Measurements from ENCODE around the gene OXGR1.

The OXGR1 gene

GRCh38 chr13:97023117-97023516 lies 28.8 kb upstream of the OXGR1 start:
- TF ChIP-seq CTCF (IDR thresholded peaks at IDR 0.05; ENCODE audit: insufficient read depth, low read depth, low read length, missing control alignments) = no peak
- H3K4me3 ChIP-seq (ENCODE audit: low read length) = no peak overlapping the region
- DNase-seq (ENCODE audit: low read depth) = no peak

- DNase-seq (ENCODE audit: low read depth) = no peak
- no peak for TF ChIP-seq CTCF (IDR thresholded peaks at IDR 0.05; ENCODE audit: insufficient read depth, low read depth, low read length, missing control alignments)
- H3K4me3 ChIP-seq (ENCODE audit: low read length) = no peak overlapping the region
These were observed 27.0 kb upstream of the OXGR1 start for GRCh38 chr13:97021241-97021640.

- no peak for DNase-seq (ENCODE audit: low read depth)
- no peak overlapping the region for H3K4me3 ChIP-seq (ENCODE audit: low read length)
- no peak for TF ChIP-seq CTCF (IDR thresholded peaks at IDR 0.05; ENCODE audit: insufficient read depth, low read depth, low read length, missing control alignments)
These were observed 26.5 kb upstream of the OXGR1 start for GRCh38 chr13:97020689-97021240.

- no peak overlapping the region for H3K4me3 ChIP-seq (ENCODE audit: low read length)
- DNase-seq (ENCODE audit: low read depth) = no peak
- no peak for TF ChIP-seq CTCF (IDR thresholded peaks at IDR 0.05; ENCODE audit: insufficient read depth, low read depth, low read length, missing control alignments)
These were observed 25.9 kb upstream of the OXGR1 start for GRCh38 chr13:97020194-97020593.

- DNase-seq (ENCODE audit: low read depth) = no peak
- no peak for TF ChIP-seq CTCF (IDR thresholded peaks at IDR 0.05; ENCODE audit: insufficient read depth, low read depth, low read length, missing control alignments)
- H3K4me3 ChIP-seq (ENCODE audit: low read length) = no peak overlapping the region
These were observed 25.0 kb upstream of the OXGR1 start for GRCh38 chr13:97019236-97019635.

- TF ChIP-seq CTCF (IDR thresholded peaks at IDR 0.05; ENCODE audit: insufficient read depth, low read depth, low read length, missing control alignments) = peak; percentile 93
- peak; percentile 64 for DNase-seq (ENCODE audit: low read depth)
These were observed 23.9 kb upstream of the OXGR1 start for GRCh38 chr13:97018029-97018819.

GRCh38 chr13:97017322-97017721 lies 23.0 kb upstream of the OXGR1 start:
- no peak overlapping the region for H3K4me3 ChIP-seq (ENCODE audit: low read length)
- DNase-seq (ENCODE audit: low read depth) = no peak

More at GRCh38 chr13:97018029-97018819, 23.9 kb upstream of the OXGR1 start:
- no peak overlapping the region for H3K4me3 ChIP-seq (ENCODE audit: low read length)

More at GRCh38 chr13:97017322-97017721, 23.0 kb upstream of the OXGR1 start:
- TF ChIP-seq CTCF (IDR thresholded peaks at IDR 0.05; ENCODE audit: insufficient read depth, low read depth, low read length, missing control alignments) = no peak
